ENCODE results near the gene STK32C. TPM values are rescaled to one million over a fixed set of nuclear protein-coding genes. Genes with fewer than 3 reads are reported as not detected.

STK32C gene
- total and polyA plus RNA-seq, 2 donors (not counting 1 experiment from before 2014, with no cell fraction given), result 9.9 to 16.8 TPM

- intact Hi-C loops (cut with micrococcal nuclease), result no loop called here
- ChIA-PET CTCF (no interaction called here), POLR2A (no interaction called here)
- Histone ChIP-seq H3K27me3 (replicated peaks in 1 of 4; ENCODE audit: control extremely low read depth in 1 of 4, control insufficient read depth in 3 of 4, insufficient read depth in 4 of 4, low read length in 3 of 4) (no peaks in the 10 kb centered on the region), H3K79me2 (ENCODE audit: control insufficient read depth, insufficient read depth, low read length) (no peaks in the 10 kb centered on the region), H3K9me3 (ENCODE audit: control extremely low read depth in 1 of 3, control insufficient read depth in 2 of 3, insufficient read depth in 1 of 3, low read length in 2 of 3) (no peaks in the 10 kb centered on the region), H3K4me1 (ENCODE audit: control insufficient read depth in 2 of 2, insufficient read depth in 2 of 2, low read length in 2 of 2) (no peaks in the 10 kb centered on the region), H3K27ac (ENCODE audit: low read length in 2 of 2) (no peak overlapping the region), H3K36me3 (replicated peaks in 1 of 2; ENCODE audit: control extremely low read depth in 1 of 2, control insufficient read depth in 1 of 2, extremely low read depth in 1 of 2, insufficient read depth in 2 of 2, low read length in 1 of 2) (no peaks in the 10 kb centered on the region), H2AFZ (ENCODE audit: insufficient read depth, low read depth, low read length, poor library complexity, severe bottlenecking) (no peak overlapping the region), H3K4me3 (ENCODE audit: control extremely low read depth in 1 of 5, extremely low read depth in 1 of 5, insufficient read depth in 1 of 5, low read depth in 2 of 5, low read length in 4 of 5) (no peak overlapping the region), H3K4me2 (replicated peaks; ENCODE audit: low read depth, low read length, poor library complexity, severe bottlenecking) (no peak overlapping the region), H3K9ac (ENCODE audit: low read length) (no peak overlapping the region), H4K20me1 (ENCODE audit: control insufficient read depth, insufficient read depth, low read length, poor library complexity, severe bottlenecking) (no peaks in the 10 kb centered on the region)
- 87% methylated on average over 30 of the region's 30 CpGs for WGBS (ENCODE audit: insufficient coverage)
- Mint-ChIP-seq H3K4me1 (no peaks in the 10 kb centered on the region), H3K27me3 (no peaks in the 10 kb centered on the region), H3K9me3 (ENCODE audit: insufficient read depth) (no peaks in the 10 kb centered on the region), H3K27ac (no peak overlapping the region), H3K4me3 (no peak overlapping the region)
- DNase-seq, result no peak
- no peak for ATAC-seq (ENCODE audit: low read depth)
- TF ChIP-seq EZH2 (IDR thresholded peaks at IDR 0.05; ENCODE audit: borderline replicate concordance, insufficient read depth, low read depth, low read length, poor library complexity, severe bottlenecking) (no peak), CTCF (IDR thresholded peaks at IDR 0.05) (no peak)
Observed at GRCh38 chr10:132196178-132197113, 111.3 kb downstream of the STK32C start.

- Mint-ChIP-seq H3K4me1 (no peaks in the 10 kb centered on the region), H3K27ac (no peak overlapping the region), H3K4me3 (no peak overlapping the region), H3K9me3 (ENCODE audit: insufficient read depth) (peaks cover 2% of the 10 kb centered on the region), H3K27me3 (no peaks in the 10 kb centered on the region)
- H3K27ac ChIP-seq (ENCODE audit: low read length in 2 of 2), result no peak overlapping the region
- no peak for TF ChIP-seq CTCF (IDR thresholded peaks at IDR 0.05)
- no peak for TF ChIP-seq EZH2 (IDR thresholded peaks at IDR 0.05; ENCODE audit: borderline replicate concordance, insufficient read depth, low read depth, low read length, poor library complexity, severe bottlenecking)
- no peak overlapping the region for H3K9ac ChIP-seq (ENCODE audit: low read length)
- H3K79me2 ChIP-seq (ENCODE audit: control insufficient read depth, insufficient read depth, low read length), result no peaks in the 10 kb centered on the region
- POLR2A ChIA-PET, result no interaction called here
- 89% methylated on average over 13 of the region's 13 CpGs for WGBS (ENCODE audit: insufficient coverage)
- no peaks in the 10 kb centered on the region for H3K9me3 ChIP-seq (ENCODE audit: control extremely low read depth in 1 of 3, control insufficient read depth in 2 of 3, insufficient read depth in 1 of 3, low read length in 2 of 3)
- no peak overlapping the region for H3K4me2 ChIP-seq (replicated peaks; ENCODE audit: low read depth, low read length, poor library complexity, severe bottlenecking)
- H2AFZ ChIP-seq (ENCODE audit: insufficient read depth, low read depth, low read length, poor library complexity, severe bottlenecking), result no peak overlapping the region
- ATAC-seq (ENCODE audit: low read depth) (no peak), DNase-seq (no peak)
- H3K27me3 ChIP-seq (replicated peaks in 1 of 4; ENCODE audit: control extremely low read depth in 1 of 4, control insufficient read depth in 3 of 4, insufficient read depth in 4 of 4, low read length in 3 of 4), result no peaks in the 10 kb centered on the region
- intact Hi-C loops (cut with micrococcal nuclease), result no loop called here
- H3K4me1 ChIP-seq (ENCODE audit: control insufficient read depth in 2 of 2, insufficient read depth in 2 of 2, low read length in 2 of 2), result no peaks in the 10 kb centered on the region
- CTCF ChIA-PET, result no interaction called here
- H3K4me3 ChIP-seq (ENCODE audit: control extremely low read depth in 1 of 5, extremely low read depth in 1 of 5, insufficient read depth in 1 of 5, low read depth in 2 of 5, low read length in 4 of 5), result no peak overlapping the region
- H4K20me1 ChIP-seq (ENCODE audit: control insufficient read depth, insufficient read depth, low read length, poor library complexity, severe bottlenecking), result no peaks in the 10 kb centered on the region
- H3K36me3 ChIP-seq (replicated peaks in 1 of 2; ENCODE audit: control extremely low read depth in 1 of 2, control insufficient read depth in 1 of 2, extremely low read depth in 1 of 2, insufficient read depth in 2 of 2, low read length in 1 of 2), result no peaks in the 10 kb centered on the region
Observed at GRCh38 chr10:132195366-132196075, 112.2 kb downstream of the STK32C start.

All from B cell (primary cell).